ENCODE measurements around the gene AMPD1. TPM values are rescaled to one million over a fixed set of nuclear protein-coding genes. Genes with fewer than 3 reads are reported as not detected.

Gene AMPD1
- total RNA-seq: under 1 TPM in 1 of 2 donors, not detected in 1; 0.52 TPM
- polyA plus RNA-seq: under 1 TPM in 1 of 2 donors, not detected in 1; 0.05 TPM
- long read RNA-seq, donor 1: 0 reads
- long read RNA-seq, donor 2: 0 reads

DNA sequence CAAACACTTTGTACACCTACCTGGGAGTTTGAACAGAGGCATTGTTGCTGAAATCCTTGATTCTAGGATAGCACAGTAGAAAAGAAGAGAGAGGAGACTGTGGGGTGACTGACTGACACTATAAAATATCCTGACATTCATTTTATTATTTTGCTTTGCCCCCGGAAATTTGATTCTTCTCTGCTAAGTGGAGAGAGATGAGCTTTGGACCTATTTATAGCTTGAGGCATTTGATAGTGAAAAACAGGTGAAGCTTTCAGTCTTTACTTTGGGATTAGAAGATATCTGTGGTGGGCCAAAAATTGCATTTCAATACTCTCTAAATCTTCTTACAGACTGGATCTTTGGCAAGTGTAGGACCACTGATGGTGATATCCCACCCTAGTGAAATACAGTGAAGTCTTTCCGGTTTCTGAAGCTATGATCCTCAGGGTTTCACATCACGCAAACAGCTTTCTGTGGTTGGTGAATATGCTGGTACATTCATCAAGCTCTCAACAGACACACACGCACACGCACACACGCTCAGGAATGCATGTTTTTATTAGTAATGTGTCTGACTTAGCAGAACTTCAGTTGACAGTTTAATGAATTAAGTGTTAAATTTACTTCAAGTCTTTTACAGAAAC is at the start of gene AMPD1:
AMPD1 (minus strand) TSS at position 117 of the 629 bp plus-strand sequence; CDS start at position 42, 75 bp downstream.
- Histone ChIP-seq H3K36me3 (ENCODE audit: control insufficient read depth in 1 of 2, insufficient read depth in 2 of 2, low read length in 1 of 2) (no peaks in the 10 kb centered on the region), H3K27ac (ENCODE audit: low read depth in 1 of 2, low read length in 2 of 2) (no peak within 1 kb of the TSS), H3K4me3 (ENCODE audit: low read length in 2 of 2) (no peak within 1 kb of the TSS), H3K4me1 (ENCODE audit: control insufficient read depth in 1 of 2, insufficient read depth in 2 of 2, low read length in 2 of 2) (no peaks in the 10 kb centered on the region), H3K27me3 (ENCODE audit: control insufficient read depth in 1 of 2, insufficient read depth in 2 of 2, low read length in 1 of 2) (no peaks in the 10 kb centered on the region), H3K9me3 (ENCODE audit: control insufficient read depth, low read length) (no peaks in the 10 kb centered on the region)
- intact Hi-C loops (cut with DNase I): no loop called here
- 22 to 23% methylated on average over 6 of the region's 6 CpGs for WGBS, 2 donors
- ATAC-seq (ENCODE audit: low FRiP score) (no peak), DNase-seq (no peak)

DNA sequence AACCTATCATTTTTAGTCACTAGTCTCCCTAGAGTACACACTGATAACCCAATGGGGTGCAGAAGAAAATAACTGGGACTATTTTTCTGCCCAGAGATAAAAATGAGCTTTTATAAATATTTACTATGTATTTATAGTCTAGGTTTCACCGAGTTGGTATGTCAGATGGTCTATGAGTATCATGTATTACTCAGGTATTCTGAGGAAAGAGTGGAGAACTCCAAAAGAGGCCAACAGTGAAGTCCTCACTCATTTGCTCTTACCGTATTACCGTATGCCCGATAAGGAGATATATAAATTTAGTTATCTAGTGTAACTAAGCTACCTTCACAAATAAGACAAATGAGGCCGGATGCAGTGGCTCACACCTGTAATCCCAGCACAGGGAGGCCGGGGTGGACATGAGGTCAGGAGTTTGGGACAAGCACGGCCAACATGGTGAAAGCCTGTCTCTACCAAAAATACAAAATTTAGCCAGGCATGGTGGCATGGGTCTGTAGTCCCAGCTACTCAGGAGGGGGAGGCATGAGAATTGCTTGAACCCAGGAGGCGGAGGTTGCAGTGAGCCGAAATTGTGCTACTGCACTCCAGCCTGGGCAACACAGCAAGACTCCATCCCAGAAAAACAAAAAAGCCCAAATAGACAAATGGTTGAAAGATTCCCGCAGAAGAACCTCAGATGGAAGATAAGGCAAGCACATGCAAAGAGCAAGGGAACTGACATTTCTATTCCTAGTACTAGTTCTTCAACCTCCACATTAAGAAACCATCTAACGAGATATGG is 46.8 kb upstream of the AMPD1 start:
- intact Hi-C loops (cut with DNase I): no loop called here
- H3K36me3 ChIP-seq (ENCODE audit: control insufficient read depth in 1 of 2, insufficient read depth in 2 of 2, low read length in 1 of 2): peaks cover 0 to 4% of the 10 kb centered on the region in 2 donors

DNA sequence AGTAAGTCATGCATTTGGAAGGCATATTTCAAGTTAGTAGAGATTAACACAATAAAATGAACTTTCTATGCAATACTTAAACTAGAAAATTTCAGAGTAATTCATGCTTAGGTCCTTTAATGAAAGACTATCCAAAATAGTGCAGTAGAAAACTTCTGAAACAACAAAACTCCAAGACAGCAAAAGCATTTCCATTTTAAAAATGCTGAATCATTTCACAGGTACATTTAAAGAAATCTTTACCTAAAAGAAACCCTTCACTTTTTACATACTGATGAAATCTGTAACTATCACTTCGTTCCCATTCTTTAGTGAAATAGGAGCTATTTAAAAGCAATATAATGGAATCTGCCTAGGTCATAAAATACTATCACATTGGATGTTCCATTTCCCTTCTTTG is 45.0 kb upstream of the AMPD1 start:
- Histone ChIP-seq H3K4me1 (ENCODE audit: control insufficient read depth in 1 of 2, insufficient read depth in 2 of 2, low read length in 2 of 2) (no peaks in the 10 kb centered on the region), H3K9me3 (ENCODE audit: control insufficient read depth, low read length) (no peaks in the 10 kb centered on the region), H3K27me3 (ENCODE audit: control insufficient read depth in 1 of 2, insufficient read depth in 2 of 2, low read length in 1 of 2) (no peaks in the 10 kb centered on the region), H3K4me3 (ENCODE audit: low read length in 2 of 2) (no peak overlapping the region), H3K36me3 (ENCODE audit: control insufficient read depth in 1 of 2, insufficient read depth in 2 of 2, low read length in 1 of 2) (peaks cover 2 to 6% of the 10 kb centered on the region in 2 donors), H3K27ac (ENCODE audit: low read depth in 1 of 2, low read length in 2 of 2) (no peak overlapping the region)
- intact Hi-C loops (cut with DNase I): no loop called here
- WGBS, 2 donors: 89 to 91% methylated on average over 1 of the region's 1 CpG
- DNase-seq (no peak), ATAC-seq (ENCODE audit: low FRiP score) (no peak)

More for the DNA sequence above, 46.8 kb upstream of the AMPD1 start:
- peaks cover 0 to 4% of the 10 kb centered on the region in 2 donors for H3K4me1 ChIP-seq (ENCODE audit: control insufficient read depth in 1 of 2, insufficient read depth in 2 of 2, low read length in 2 of 2)
- H3K27me3 ChIP-seq (ENCODE audit: control insufficient read depth in 1 of 2, insufficient read depth in 2 of 2, low read length in 1 of 2): no peaks in the 10 kb centered on the region
- no peak overlapping the region for H3K27ac ChIP-seq (ENCODE audit: low read depth in 1 of 2, low read length in 2 of 2)
- H3K4me3 ChIP-seq (ENCODE audit: low read length in 2 of 2): no peak overlapping the region
- no peaks in the 10 kb centered on the region for H3K9me3 ChIP-seq (ENCODE audit: control insufficient read depth, low read length)
- WGBS, 2 donors: 91 to 92% methylated on average over 11 of the region's 11 CpGs
- DNase-seq (no peak), ATAC-seq (ENCODE audit: low FRiP score) (no peak)

DNA sequence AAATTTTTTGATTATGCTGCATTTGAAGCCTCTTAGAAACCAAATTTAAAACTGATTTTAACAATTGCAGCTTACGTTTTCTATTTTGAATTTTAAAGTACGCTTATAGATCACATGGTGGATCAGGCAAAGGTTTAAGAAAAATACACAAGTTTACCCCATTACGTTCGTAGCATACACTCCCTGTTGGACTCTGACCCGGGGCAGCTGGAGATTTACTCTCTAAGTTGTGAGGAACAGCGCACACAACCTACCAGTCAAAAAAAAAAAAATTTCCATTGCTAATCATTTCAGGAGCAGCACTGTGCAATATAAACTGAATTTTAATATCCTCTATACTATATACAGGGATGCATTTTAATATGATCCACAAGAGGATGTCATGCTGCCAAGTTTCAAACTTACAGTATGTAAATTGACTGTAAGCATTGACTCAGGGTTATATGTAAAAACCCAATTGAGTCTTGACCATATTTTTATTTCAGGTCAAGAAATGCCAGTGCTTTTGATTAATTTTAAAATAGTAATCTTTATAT is 42.0 kb upstream of the AMPD1 start:
- DNase-seq (no peak), ATAC-seq (ENCODE audit: low FRiP score) (no peak)
- intact Hi-C loops (cut with DNase I): no loop called here
- Histone ChIP-seq H3K36me3 (ENCODE audit: control insufficient read depth in 1 of 2, insufficient read depth in 2 of 2, low read length in 1 of 2) (peaks cover 4 to 6% of the 10 kb centered on the region in 2 donors), H3K27me3 (ENCODE audit: control insufficient read depth in 1 of 2, insufficient read depth in 2 of 2, low read length in 1 of 2) (no peaks in the 10 kb centered on the region), H3K4me3 (ENCODE audit: low read length in 2 of 2) (no peak overlapping the region), H3K27ac (ENCODE audit: low read depth in 1 of 2, low read length in 2 of 2) (no peak overlapping the region), H3K4me1 (ENCODE audit: control insufficient read depth in 1 of 2, insufficient read depth in 2 of 2, low read length in 2 of 2) (no peaks in the 10 kb centered on the region), H3K9me3 (ENCODE audit: control insufficient read depth, low read length) (no peaks in the 10 kb centered on the region)
- WGBS, 2 donors: 87 to 88% methylated on average over 6 of the region's 6 CpGs

- WGBS, 2 donors: 73 to 86% methylated on average over 1 of the region's 1 CpG
Observed at GRCh38 chr1:114735479-114735878, 40.1 kb upstream of the AMPD1 start.

DNA sequence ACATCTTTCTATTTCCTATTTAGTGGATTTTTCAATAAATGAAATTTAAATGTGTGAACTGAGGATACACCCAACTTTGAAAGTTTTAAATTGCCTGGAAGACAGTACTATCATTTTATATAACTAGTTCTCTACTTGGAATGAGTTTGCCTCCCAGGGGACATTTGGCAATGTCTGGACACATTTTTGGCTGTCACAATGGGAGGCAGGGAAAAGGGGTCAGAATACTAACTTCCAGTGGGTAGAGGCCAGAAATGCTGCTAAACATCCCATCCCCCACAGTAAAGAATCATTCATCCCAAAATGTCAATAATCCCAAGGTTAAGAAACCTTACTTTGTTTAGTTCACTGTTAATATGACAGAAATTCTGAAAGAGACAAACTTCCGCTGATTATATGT is 34.4 kb upstream of the AMPD1 start:
- Histone ChIP-seq H3K9me3 (ENCODE audit: control insufficient read depth, low read length) (no peaks in the 10 kb centered on the region), H3K4me3 (ENCODE audit: low read length in 2 of 2) (no peak overlapping the region), H3K27me3 (ENCODE audit: control insufficient read depth in 1 of 2, insufficient read depth in 2 of 2, low read length in 1 of 2) (no peaks in the 10 kb centered on the region), H3K27ac (ENCODE audit: low read depth in 1 of 2, low read length in 2 of 2) (no peak overlapping the region), H3K36me3 (ENCODE audit: control insufficient read depth in 1 of 2, insufficient read depth in 2 of 2, low read length in 1 of 2) (peaks cover 0 to 2% of the 10 kb centered on the region in 2 donors), H3K4me1 (ENCODE audit: control insufficient read depth in 1 of 2, insufficient read depth in 2 of 2, low read length in 2 of 2) (no peaks in the 10 kb centered on the region)
- intact Hi-C loops (cut with DNase I): no loop called here
- ATAC-seq (ENCODE audit: low FRiP score): no peak
- WGBS, 2 donors: 99 to 100% methylated on average over 1 of the region's 1 CpG
- DNase-seq: no peak

More at GRCh38 chr1:114735479-114735878, 40.1 kb upstream of the AMPD1 start:
- Histone ChIP-seq H3K4me1 (ENCODE audit: control insufficient read depth in 1 of 2, insufficient read depth in 2 of 2, low read length in 2 of 2) (no peaks in the 10 kb centered on the region), H3K9me3 (ENCODE audit: control insufficient read depth, low read length) (no peaks in the 10 kb centered on the region), H3K36me3 (ENCODE audit: control insufficient read depth in 1 of 2, insufficient read depth in 2 of 2, low read length in 1 of 2) (peaks cover 4 to 6% of the 10 kb centered on the region in 2 donors), H3K27me3 (ENCODE audit: control insufficient read depth in 1 of 2, insufficient read depth in 2 of 2, low read length in 1 of 2) (no peaks in the 10 kb centered on the region), H3K4me3 (ENCODE audit: low read length in 2 of 2) (no peak overlapping the region), H3K27ac (ENCODE audit: low read depth in 1 of 2, low read length in 2 of 2) (no peak overlapping the region)
- ATAC-seq (ENCODE audit: low FRiP score): no peak
- intact Hi-C loops (cut with DNase I): no loop called here
- no peak for DNase-seq

- H3K4me1 ChIP-seq (ENCODE audit: control insufficient read depth in 1 of 2, insufficient read depth in 2 of 2, low read length in 2 of 2): no peaks in the 10 kb centered on the region
- intact Hi-C loops (cut with DNase I): no loop called here
- H3K36me3 ChIP-seq (ENCODE audit: control insufficient read depth in 1 of 2, insufficient read depth in 2 of 2, low read length in 1 of 2): peaks cover 0 to 2% of the 10 kb centered on the region in 2 donors
- H3K4me3 ChIP-seq (ENCODE audit: low read length in 2 of 2): no peak overlapping the region
- H3K27me3 ChIP-seq (ENCODE audit: control insufficient read depth in 1 of 2, insufficient read depth in 2 of 2, low read length in 1 of 2): no peaks in the 10 kb centered on the region
- ATAC-seq (ENCODE audit: low FRiP score) (no peak), DNase-seq (no peak)
- H3K27ac ChIP-seq (ENCODE audit: low read depth in 1 of 2, low read length in 2 of 2): no peak overlapping the region
- 78 to 80% methylated on average over 2 of the region's 2 CpGs for WGBS, 2 donors
- no peaks in the 10 kb centered on the region for H3K9me3 ChIP-seq (ENCODE audit: control insufficient read depth, low read length)
Observed at GRCh38 chr1:114728553-114728952, 33.2 kb upstream of the AMPD1 start.

- no peak for DNase-seq
- no peak overlapping the region for H3K4me3 ChIP-seq (ENCODE audit: low read length in 2 of 2)
- intact Hi-C loops (cut with DNase I): no loop called here
- WGBS, 2 donors: 86 to 90% methylated on average over 1 of the region's 1 CpG
- no peaks in the 10 kb centered on the region for H3K4me1 ChIP-seq (ENCODE audit: control insufficient read depth in 1 of 2, insufficient read depth in 2 of 2, low read length in 2 of 2)
- H3K27ac ChIP-seq (ENCODE audit: low read depth in 1 of 2, low read length in 2 of 2): no peak overlapping the region
- no peaks in the 10 kb centered on the region for H3K27me3 ChIP-seq (ENCODE audit: control insufficient read depth in 1 of 2, insufficient read depth in 2 of 2, low read length in 1 of 2)
- no peak for ATAC-seq (ENCODE audit: low FRiP score)
- H3K36me3 ChIP-seq (ENCODE audit: control insufficient read depth in 1 of 2, insufficient read depth in 2 of 2, low read length in 1 of 2): peaks cover 5 to 8% of the 10 kb centered on the region in 2 donors
- no peaks in the 10 kb centered on the region for H3K9me3 ChIP-seq (ENCODE audit: control insufficient read depth, low read length)
Observed at GRCh38 chr1:114725230-114725629, 29.9 kb upstream of the AMPD1 start.
